Renal cortex interstitium (tissue), 11 donors: Measurements from ENCODE around the gene ABCA9. TPM values are rescaled to one million over a fixed set of nuclear protein-coding genes. Genes with fewer than 3 reads are reported as not detected.
"Not testable (repeated sequence)": the region's sequence is repeated elsewhere in the genome, so short reads cannot be mapped to it uniquely, and the experiment has no call there.

Source experiments
- DNase-seq, 11 donors: peaks; one replicate each; pipeline ENCODE4 v3.0.0-alpha.2; 2013; ENCODE audit warnings: low read depth in 9 of 11, low spot score in 4 of 11; ENCODE audit errors: extremely low read depth in 1 of 11
- polyA plus RNA-seq, 3 donors: library from polyadenylated mRNA; unstranded; fragments of 120-200 nt; gene quantifications; one replicate each; pipeline ENCODE4 v1.2.1, GENCODE V29; 2013; ENCODE audit not compliant: insufficient read length in 3 of 3

ABCA9 gene
- polyA plus RNA-seq, 3 donors: 2.2 to 4.3 (median 2.2) TPM

GRCh38 chr17:69070378-69071232 lies 9.9 kb upstream of the ABCA9 start:
- not testable (repeated sequence) for DNase-seq

- DNase-seq: no peak
Observed at GRCh38 chr17:69069226-69069750, 8.6 kb upstream of the ABCA9 start.

DNA sequence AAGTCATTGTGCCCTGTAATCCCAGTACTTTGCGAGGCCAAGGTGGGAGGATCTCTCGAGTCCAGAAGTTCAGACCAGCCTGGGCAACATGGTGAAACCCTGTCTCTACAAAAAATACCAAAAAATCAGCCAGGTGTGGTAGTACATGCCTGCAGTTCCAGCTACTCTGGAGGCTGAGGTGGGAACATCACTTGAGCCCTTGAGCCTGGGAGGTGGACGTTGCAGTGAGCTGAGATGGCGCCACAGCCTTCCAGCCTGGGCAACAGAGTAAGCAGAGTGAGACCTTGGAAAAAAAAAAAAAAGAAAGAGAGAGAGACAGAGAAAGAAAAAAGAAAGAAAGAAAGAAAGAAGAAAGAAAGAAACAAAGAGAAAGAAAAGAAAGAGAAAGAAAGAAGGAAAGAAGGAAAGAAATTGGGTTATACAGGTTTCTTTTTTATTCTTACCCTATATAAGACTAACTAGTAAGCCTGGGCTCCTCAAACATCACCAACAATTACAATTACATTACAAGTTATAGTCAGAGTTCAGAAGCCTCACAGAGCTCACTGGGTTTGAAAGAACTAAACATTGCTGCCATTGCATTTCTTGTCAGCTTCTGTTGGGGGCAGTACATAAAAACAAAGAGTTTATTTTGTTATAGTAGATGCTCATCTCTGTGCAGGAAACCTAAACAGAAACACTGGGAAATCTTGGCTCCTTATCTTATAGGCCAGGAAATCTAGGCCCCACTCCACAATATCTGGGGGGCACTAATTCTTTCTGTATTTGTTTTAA lies 6.7 kb upstream of the ABCA9 start:
- no peak for DNase-seq

DNA sequence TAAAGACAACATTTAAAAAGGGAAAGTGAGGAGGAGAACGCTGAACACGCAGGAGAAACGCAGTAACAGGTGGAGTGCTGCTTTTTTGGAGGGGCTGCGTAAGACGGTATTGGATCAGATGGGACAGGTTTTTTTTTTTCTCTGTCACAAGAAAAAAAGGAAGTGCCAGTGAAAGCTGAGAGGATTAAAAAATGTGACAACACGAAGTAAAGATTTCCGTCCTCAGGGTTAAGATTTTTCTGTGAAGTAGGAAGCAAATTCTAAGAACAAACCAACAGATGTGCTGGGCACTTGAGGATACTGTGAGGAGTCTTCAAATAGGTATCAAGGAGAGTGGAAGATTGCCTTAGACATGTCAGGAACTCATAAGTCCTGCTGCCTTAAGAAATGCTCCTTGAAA lies 5.8 kb upstream of the ABCA9 start:
- DNase-seq: no peak

DNA sequence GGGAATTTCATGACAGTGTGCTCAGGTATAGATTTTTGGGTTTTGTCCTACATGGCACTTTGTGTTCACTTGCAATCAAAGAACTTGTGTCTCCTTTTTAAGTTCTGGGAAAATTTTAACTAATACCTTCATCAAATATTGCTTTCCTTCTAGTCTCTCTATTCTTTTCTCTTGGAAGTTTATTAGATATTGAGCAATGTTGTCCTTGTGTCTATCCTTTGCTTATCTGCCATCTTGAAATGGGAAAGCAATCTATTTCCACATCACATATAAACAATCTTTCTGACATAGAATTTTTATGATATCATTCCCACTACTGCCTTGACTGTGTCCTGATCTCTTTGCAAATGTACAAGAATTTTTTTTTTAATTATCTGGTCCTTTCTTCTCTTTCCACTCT lies 4.4 kb upstream of the ABCA9 start:
- DNase-seq: no peak

DNA sequence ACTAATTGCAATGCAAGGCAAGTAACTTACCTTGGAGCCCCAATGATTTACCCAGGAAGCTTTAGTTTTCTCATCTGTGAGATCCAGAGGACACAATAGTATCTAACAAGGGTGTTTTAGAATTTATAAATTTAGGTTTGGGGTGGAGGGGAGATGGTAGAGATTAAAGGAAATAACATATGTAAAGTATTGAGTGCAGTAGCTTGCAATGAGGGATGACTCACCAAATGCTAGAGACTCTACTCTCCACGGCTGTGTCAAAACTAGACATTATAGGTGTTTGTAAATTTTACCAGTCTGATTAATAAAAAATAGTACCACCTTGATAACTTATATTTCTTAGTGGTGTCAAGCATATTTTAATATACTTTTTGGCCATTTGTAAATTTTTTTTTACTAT lies 3.7 kb upstream of the ABCA9 start:
- DNase-seq: no peak

DNA sequence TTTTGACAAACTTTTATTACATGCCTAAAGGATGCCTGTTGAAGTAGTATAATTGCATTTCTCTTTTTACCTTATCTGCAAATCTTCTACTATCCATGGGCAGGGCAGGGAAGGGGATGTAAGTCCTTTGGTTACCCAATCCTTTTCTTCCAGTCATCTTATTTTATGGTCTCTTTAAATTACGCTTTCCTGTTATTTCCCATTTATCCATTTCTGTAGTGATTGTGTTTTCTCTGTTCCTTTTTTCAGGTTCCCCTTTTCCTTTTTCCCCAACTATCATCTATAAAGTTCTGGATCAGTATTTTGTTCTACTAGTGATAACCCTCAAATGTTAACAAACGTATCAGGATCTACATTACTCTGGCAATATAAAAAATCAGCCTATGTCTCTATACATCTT lies 3.3 kb upstream of the ABCA9 start:
- DNase-seq: no peak

- peak in 6 of 11 donors; percentile 40 to 70 (median 56) for DNase-seq
Observed at GRCh38 chr17:69062860-69063581, 2.3 kb upstream of the ABCA9 start.

GRCh38 chr17:69061721-69062556 lies 1.2 kb upstream of the ABCA9 start:
- DNase-seq: no peak

- DNase-seq: peak in 2 of 11 donors; percentile 34 to 56
Observed at GRCh38 chr17:69059458-69060175, 1.1 kb downstream of the ABCA9 start.

GRCh38 chr17:69058165-69058564 lies 2.6 kb downstream of the ABCA9 start:
- DNase-seq: no peak

GRCh38 chr17:69057280-69057679 lies 3.4 kb downstream of the ABCA9 start:
- DNase-seq: no peak

GRCh38 chr17:69056179-69056823 lies 4.4 kb downstream of the ABCA9 start:
- no peak for DNase-seq

GRCh38 chr17:69055334-69055733 lies 5.4 kb downstream of the ABCA9 start:
- no peak for DNase-seq

DNA sequence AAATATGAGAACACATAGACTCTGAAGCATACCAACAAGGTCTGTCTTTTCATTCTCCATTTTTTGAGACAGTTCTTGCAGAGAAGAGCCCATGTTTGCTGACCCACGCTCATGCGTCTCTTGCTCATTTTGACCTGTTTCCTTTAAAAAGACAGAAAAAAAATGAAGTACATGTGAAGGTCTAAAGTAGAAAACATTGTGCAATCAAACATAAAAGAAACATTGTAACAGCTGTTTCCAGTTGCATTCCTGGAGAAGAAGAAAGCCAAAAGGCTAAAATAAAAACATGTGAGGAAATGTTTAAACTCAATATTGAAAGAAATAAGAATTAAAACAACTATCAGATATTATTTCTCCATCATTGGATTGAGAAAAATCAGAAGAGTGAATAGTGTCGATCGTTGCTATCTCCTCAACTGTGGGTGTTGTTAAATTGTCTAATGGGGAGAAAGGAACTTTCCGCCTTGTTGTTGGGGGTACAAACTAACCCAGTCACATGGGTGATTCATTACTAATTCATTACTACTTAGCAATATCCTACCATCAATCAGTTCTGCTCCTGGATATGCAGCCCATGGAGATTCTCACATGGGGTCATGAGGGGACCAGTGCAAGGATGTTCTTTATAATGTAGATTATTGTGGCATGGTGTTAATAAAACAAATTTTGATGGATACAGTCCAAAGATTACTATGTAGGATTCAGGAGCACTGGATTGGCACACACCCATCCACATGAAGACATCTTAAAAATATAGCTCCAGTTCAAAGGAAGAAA lies 9.5 kb downstream of the ABCA9 start:
- no peak for DNase-seq

GRCh38 chr17:69048634-69049033 lies 12.1 kb downstream of the ABCA9 start:
- DNase-seq: no peak
